ENCODE measurements around the gene DNM3. TPM values are rescaled to one million over a fixed set of nuclear protein-coding genes. Genes with fewer than 3 reads are reported as not detected.
"Not testable (repeated sequence)": the region's sequence is repeated elsewhere in the genome, so short reads cannot be mapped to it uniquely, and the experiment has no call there.

Gene DNM3
- total RNA-seq, 4 donors from 2014 or later: 2.7 to 3.3 TPM; not detected in 2

DNA sequence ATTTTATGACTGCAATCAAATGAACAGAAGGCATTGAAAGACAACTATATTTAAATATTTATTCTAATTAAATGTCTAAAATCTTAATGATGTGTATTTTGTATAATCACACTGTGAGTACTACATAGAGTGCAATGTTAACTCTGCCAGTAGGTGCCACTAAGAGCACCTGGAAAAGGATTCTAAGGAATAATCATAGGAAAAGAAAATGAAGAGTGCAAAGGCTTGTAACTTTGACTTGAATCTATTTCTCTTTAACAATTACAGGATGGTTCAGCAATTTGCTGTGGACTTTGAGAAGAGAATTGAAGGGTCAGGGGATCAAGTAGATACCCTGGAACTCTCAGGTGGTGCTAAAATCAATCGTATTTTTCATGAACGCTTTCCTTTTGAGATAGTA, 200.4 kb downstream of the DNM3 start:
- H3K9me3 ChIP-seq: no peaks in the 10 kb centered on the region
- in situ Hi-C loops (cut with MboI; ENCODE audit: low pct_ligation_motif_present in 1 of 4, low pct_unique_long_range_greater_than_20kb in 1 of 4, low sequenced_read_pairs in 3 of 4): no loop called here
- H3K4me1 ChIP-seq: no peaks in the 10 kb centered on the region

DNA sequence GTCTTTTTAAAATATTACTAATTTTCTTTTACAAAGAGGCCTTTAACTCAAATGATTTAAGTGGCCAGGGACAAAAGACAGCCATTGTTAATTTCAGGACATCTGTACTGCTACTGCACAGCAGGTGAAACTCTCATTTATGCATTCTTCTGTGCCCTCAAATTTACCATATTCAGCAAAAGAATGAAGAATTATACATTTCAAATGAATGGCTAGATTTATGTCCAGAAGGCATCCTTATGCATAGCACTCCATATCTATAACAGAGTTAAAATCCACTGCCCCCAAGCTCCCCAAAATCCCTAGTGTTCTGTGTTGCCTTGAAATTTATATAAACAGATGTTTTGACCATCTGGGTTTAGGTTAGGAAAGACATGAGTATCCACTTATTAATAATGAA, 202.6 kb downstream of the DNM3 start:
- no peaks in the 10 kb centered on the region for H3K9me3 ChIP-seq
- H3K4me1 ChIP-seq: no peaks in the 10 kb centered on the region
- intact Hi-C loops (cut with DNase I; ENCODE audit: low total_unique reads): no loop called here
- H3K27me3 ChIP-seq: no peaks in the 10 kb centered on the region
- in situ Hi-C loops (cut with MboI; ENCODE audit: low pct_ligation_motif_present in 1 of 4, low pct_unique_long_range_greater_than_20kb in 1 of 4, low sequenced_read_pairs in 3 of 4): no loop called here
- H3K36me3 ChIP-seq: no peaks in the 10 kb centered on the region
- H3K4me3 ChIP-seq: no peak overlapping the region
- TF ChIP-seq POLR2AphosphoS5 (IDR thresholded peaks at IDR 0.05) (no peak), EP300 (IDR thresholded peaks at IDR 0.05; ENCODE audit: low read depth) (no peak), POLR2A (IDR thresholded peaks at IDR 0.05) (no peak)
- TF ChIP-seq, protein P1, sequence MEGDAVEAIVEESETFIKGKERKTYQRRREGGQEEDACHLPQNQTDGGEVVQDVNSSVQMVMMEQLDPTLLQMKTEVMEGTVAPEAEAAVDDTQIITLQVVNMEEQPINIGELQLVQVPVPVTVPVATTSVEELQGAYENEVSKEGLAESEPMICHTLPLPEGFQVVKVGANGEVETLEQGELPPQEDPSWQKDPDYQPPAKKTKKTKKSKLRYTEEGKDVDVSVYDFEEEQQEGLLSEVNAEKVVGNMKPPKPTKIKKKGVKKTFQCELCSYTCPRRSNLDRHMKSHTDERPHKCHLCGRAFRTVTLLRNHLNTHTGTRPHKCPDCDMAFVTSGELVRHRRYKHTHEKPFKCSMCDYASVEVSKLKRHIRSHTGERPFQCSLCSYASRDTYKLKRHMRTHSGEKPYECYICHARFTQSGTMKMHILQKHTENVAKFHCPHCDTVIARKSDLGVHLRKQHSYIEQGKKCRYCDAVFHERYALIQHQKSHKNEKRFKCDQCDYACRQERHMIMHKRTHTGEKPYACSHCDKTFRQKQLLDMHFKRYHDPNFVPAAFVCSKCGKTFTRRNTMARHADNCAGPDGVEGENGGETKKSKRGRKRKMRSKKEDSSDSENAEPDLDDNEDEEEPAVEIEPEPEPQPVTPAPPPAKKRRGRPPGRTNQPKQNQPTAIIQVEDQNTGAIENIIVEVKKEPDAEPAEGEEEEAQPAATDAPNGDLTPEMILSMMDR (IDR thresholded peaks at IDR 0.05): no peak
- no peak for DNase-seq
- no peak overlapping the region for H3K27ac ChIP-seq

More for the DNA sequence above, 200.4 kb downstream of the DNM3 start:
- 91 to 95% methylated on average over 2 of the region's 2 CpGs for WGBS, 2 donors (ENCODE audit: low coverage in 1 of 2)
- no peaks in the 10 kb centered on the region for H3K36me3 ChIP-seq
- TF ChIP-seq POLR2A (IDR thresholded peaks at IDR 0.05) (no peak), POLR2AphosphoS5 (IDR thresholded peaks at IDR 0.05) (no peak), EP300 (IDR thresholded peaks at IDR 0.05; ENCODE audit: low read depth) (no peak)
- TF ChIP-seq, protein P1 (IDR thresholded peaks at IDR 0.05): peak; percentile 32 to 48 (median 40)
- H3K4me3 ChIP-seq: no peak overlapping the region
- no peaks in the 10 kb centered on the region for H3K27me3 ChIP-seq
- H3K27ac ChIP-seq: no peak overlapping the region
- DNase-seq: no peak
- intact Hi-C loops (cut with DNase I; ENCODE audit: low total_unique reads): no loop called here

DNA sequence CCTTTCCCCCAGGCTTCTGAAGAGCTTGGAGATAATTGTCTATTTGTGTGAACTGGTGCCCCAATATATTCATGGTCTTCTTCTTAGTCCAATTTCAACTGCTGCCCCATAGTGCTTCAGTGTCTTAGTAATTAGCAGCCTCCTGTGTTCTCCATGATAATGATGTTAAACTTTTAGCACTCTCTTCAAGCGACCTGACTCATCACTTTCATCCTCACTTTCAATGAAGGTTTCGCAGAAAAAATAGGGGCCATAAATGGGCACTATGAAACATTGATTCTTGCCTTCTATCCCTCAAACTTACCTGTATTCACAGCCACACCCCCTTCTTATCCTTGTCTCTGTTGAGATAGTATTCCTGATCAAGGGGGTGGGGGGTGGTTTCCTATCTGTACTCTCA, 210.6 kb downstream of the DNM3 start:
- Histone ChIP-seq H3K27me3 (no peaks in the 10 kb centered on the region), H3K4me3 (no peak overlapping the region), H3K9me3 (no peaks in the 10 kb centered on the region), H3K27ac (no peak overlapping the region), H3K4me1 (no peaks in the 10 kb centered on the region), H3K36me3 (no peaks in the 10 kb centered on the region)
- no peak for DNase-seq
- intact Hi-C loops (cut with DNase I; ENCODE audit: low total_unique reads) (no loop called here), in situ Hi-C loops (cut with MboI; ENCODE audit: low pct_ligation_motif_present in 1 of 4, low pct_unique_long_range_greater_than_20kb in 1 of 4, low sequenced_read_pairs in 3 of 4) (no loop called here)
- WGBS, 2 donors (ENCODE audit: low coverage in 1 of 2): 92 to 94% methylated on average over 2 of the region's 2 CpGs
- TF ChIP-seq POLR2AphosphoS5 (IDR thresholded peaks at IDR 0.05) (no peak), POLR2A (IDR thresholded peaks at IDR 0.05) (no peak), EP300 (IDR thresholded peaks at IDR 0.05; ENCODE audit: low read depth) (no peak)
- TF ChIP-seq, protein P1 (IDR thresholded peaks at IDR 0.05): no peak

DNA sequence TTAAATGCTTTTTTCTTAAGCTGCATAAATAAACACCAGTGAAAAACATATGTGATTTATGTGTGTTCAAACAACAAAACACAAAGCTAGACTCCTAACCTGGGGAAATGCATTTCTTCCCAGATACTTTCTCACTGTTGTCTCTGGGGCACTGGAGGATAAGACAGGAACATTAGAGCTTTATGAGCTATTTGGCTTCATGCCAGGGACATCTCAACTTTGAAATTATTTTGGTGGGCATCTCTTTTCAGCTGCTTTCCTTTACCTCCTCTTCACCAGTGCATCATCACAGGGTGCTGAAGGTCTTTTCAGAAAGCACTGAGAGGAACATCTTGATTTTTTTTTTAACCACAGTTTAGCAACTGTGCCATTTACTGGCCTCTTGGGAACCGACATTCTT, 212.9 kb downstream of the DNM3 start:
- in situ Hi-C loops (cut with MboI; ENCODE audit: low pct_ligation_motif_present in 1 of 4, low pct_unique_long_range_greater_than_20kb in 1 of 4, low sequenced_read_pairs in 3 of 4): no loop called here
- 83 to 95% methylated on average over 1 of the region's 1 CpG for WGBS, 2 donors (ENCODE audit: low coverage in 1 of 2)

DNA sequence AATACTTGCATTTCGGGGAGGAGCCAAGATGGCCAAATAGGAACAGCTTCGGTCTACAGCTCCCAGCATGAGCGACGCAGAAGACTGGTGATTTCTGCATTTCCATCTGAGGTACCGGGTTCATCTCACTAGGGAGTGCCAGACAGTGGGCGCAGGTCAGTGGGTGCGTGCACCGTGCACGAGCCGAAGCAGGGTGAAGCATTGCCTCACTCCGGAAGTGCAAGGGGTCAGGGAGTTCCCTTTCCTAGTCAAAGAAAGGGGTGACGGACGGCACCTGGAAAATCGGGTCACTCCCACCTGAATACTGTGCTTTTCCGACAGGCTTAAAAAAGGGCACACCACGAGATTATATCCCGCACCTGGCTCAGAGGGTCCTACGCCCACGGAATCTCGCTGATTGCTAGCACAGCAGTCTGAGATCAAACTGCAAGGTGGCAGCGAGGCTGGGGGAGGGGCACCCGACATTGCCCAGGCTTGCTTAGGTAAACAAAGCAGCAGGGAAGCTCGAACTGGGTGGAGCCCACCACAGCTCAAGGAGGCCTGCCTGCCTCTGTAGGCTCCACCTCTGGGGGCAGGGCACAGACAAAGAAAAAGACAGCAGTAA, 214.6 kb downstream of the DNM3 start:
- WGBS, 2 donors (ENCODE audit: low coverage in 1 of 2): 89 to 94% methylated on average over 7 to 22 of the region's 23 CpGs
- intact Hi-C loops (cut with DNase I; ENCODE audit: low total_unique reads); H3K4me3 ChIP-seq; H3K9me3 ChIP-seq; H3K27me3 ChIP-seq; H3K36me3 ChIP-seq; in situ Hi-C loops (cut with MboI; ENCODE audit: low pct_ligation_motif_present in 1 of 4, low pct_unique_long_range_greater_than_20kb in 1 of 4, low sequenced_read_pairs in 3 of 4); DNase-seq; H3K4me1 ChIP-seq; H3K27ac ChIP-seq: not testable (repeated sequence)

More for the DNA sequence above, 212.9 kb downstream of the DNM3 start:
- Histone ChIP-seq H3K9me3 (no peaks in the 10 kb centered on the region), H3K27ac (no peak overlapping the region), H3K4me1 (no peaks in the 10 kb centered on the region), H3K36me3 (no peaks in the 10 kb centered on the region), H3K4me3 (no peak overlapping the region), H3K27me3 (no peaks in the 10 kb centered on the region)
- intact Hi-C loops (cut with DNase I; ENCODE audit: low total_unique reads): no loop called here
- no peak for DNase-seq
- TF ChIP-seq EP300 (IDR thresholded peaks at IDR 0.05; ENCODE audit: low read depth) (no peak), POLR2AphosphoS5 (IDR thresholded peaks at IDR 0.05) (no peak), POLR2A (IDR thresholded peaks at IDR 0.05) (no peak)
- TF ChIP-seq, protein P1 (IDR thresholded peaks at IDR 0.05): no peak
